ENCODE measurements around the gene SND1. TPM values are rescaled to one million over a fixed set of nuclear protein-coding genes. Genes with fewer than 3 reads are reported as not detected.

The SND1 gene
- total RNA-seq, 1 experiment from 2014 or later = 139 TPM

- H2AFZ ChIP-seq (ENCODE audit: low read length) = no peak overlapping the region
- H3K9ac ChIP-seq (ENCODE audit: low read length) = no peak overlapping the region
- peaks cover 20% of the 10 kb centered on the region for H3K79me2 ChIP-seq (ENCODE audit: low read length)
- no TSS peak for BruUV-seq (replicated peaks)
- intact Hi-C loops (cut with micrococcal nuclease) = no loop called here
- H4K20me1 ChIP-seq (ENCODE audit: low read length) = peaks cover 13% of the 10 kb centered on the region
- H3K4me1 ChIP-seq (ENCODE audit: insufficient read depth, low read length) = peaks cover 15% of the 10 kb centered on the region
- H3K36me3 ChIP-seq (ENCODE audit: low read depth, low read length) = no peaks in the 10 kb centered on the region
- TF ChIP-seq EZH2phosphoT487 (IDR thresholded peaks at IDR 0.05; ENCODE audit: borderline replicate concordance, low read length) (no peak), EZH2 (IDR thresholded peaks at IDR 0.05; ENCODE audit: low read length, unreplicated experiment) (no peak), CTCF (conservative IDR thresholded peaks at IDR 0.05; ENCODE audit: low read depth, low read length) (no peak)
- H3K9me3 ChIP-seq (ENCODE audit: low read length) = no peaks in the 10 kb centered on the region
- no peak overlapping the region for H3K4me3 ChIP-seq (ENCODE audit: low read length)
- H3K27ac ChIP-seq (ENCODE audit: low read length) = no peak overlapping the region
- POLR2A ChIA-PET (ENCODE audit: unreplicated experiment) = no interaction called here
- no peak for DNase-seq
- CTCF ChIA-PET = no interaction called here
- ATAC-seq = no peak
- H3K9me2 ChIP-seq (replicated peaks; ENCODE audit: low read length) = no peaks in the 10 kb centered on the region
- no peaks in the 10 kb centered on the region for H3K27me3 ChIP-seq (ENCODE audit: low read length)
- no peaks in the 10 kb centered on the region for H3F3A ChIP-seq (ENCODE audit: low read length, unreplicated experiment)
- H3K4me2 ChIP-seq (ENCODE audit: low read length) = no peak overlapping the region
Measured at GRCh38 chr7:127648986-127649385, 3.0 kb upstream of the SND1 start.

- Histone ChIP-seq H4K20me1 (ENCODE audit: low read length) (peaks cover 33% of the 10 kb centered on the region), H3K27ac (ENCODE audit: low read length) (peak overlapping the region; percentile 62), H2AFZ (ENCODE audit: low read length) (peak overlapping the region; percentile 93), H3K36me3 (ENCODE audit: low read depth, low read length) (no peaks in the 10 kb centered on the region), H3K9ac (ENCODE audit: low read length) (peak overlapping the region; percentile 87), H3K9me3 (ENCODE audit: low read length) (no peaks in the 10 kb centered on the region), H3K4me3 (ENCODE audit: low read length) (peak overlapping the region; percentile 96), H3K79me2 (ENCODE audit: low read length) (peaks cover 40% of the 10 kb centered on the region), H3F3A (ENCODE audit: low read length, unreplicated experiment) (no peaks in the 10 kb centered on the region), H3K9me2 (replicated peaks; ENCODE audit: low read length) (no peaks in the 10 kb centered on the region), H3K4me2 (ENCODE audit: low read length) (peak overlapping the region; percentile 79), H3K4me1 (ENCODE audit: insufficient read depth, low read length) (peaks cover 30% of the 10 kb centered on the region), H3K27me3 (ENCODE audit: low read length) (no peaks in the 10 kb centered on the region)
- ChIA-PET CTCF (no interaction called here), POLR2A (ENCODE audit: unreplicated experiment) (no interaction called here)
- TF ChIP-seq EZH2 (IDR thresholded peaks at IDR 0.05; ENCODE audit: low read length, unreplicated experiment) (no peak), CTCF (conservative IDR thresholded peaks at IDR 0.05; ENCODE audit: low read depth, low read length) (no peak), EZH2phosphoT487 (IDR thresholded peaks at IDR 0.05; ENCODE audit: borderline replicate concordance, low read length) (no peak)
- intact Hi-C loops (cut with micrococcal nuclease) = loop anchor here (10.0 kb wide), 1 partner anchor 54 kb away; no protein-coding TSS in a partner anchor
- ATAC-seq (no peak), DNase-seq (no peak)
- BruUV-seq (replicated peaks) = TSS peak; percentile 98
Measured at GRCh38 chr7:127650847-127651555, 993 bp upstream of the SND1 start.

Data from PC-3 (cell line).